GM19467 (cell line): Measurements from ENCODE around the gene NACC2.

Experiments
- ATAC-seq: cut with Tn5 transposase; IDR thresholded peaks from one replicate; pipeline ENCODE4 v1.9.1; 2021; ENCODE audit warnings: mild to moderate bottlenecking, moderate library complexity; ENCODE audit not compliant: unreplicated experiment

The NACC2 gene

GRCh38 chr9:136025481-136025880, 69.6 kb downstream of the NACC2 start:
- no peak for ATAC-seq

- no peak for ATAC-seq
These were observed 70.3 kb downstream of the NACC2 start for GRCh38 chr9:136024696-136025316.

GRCh38 chr9:136024286-136024685, 70.8 kb downstream of the NACC2 start:
- ATAC-seq: no peak

- ATAC-seq: no peak
These were observed 71.5 kb downstream of the NACC2 start for GRCh38 chr9:136023410-136024225.

GRCh38 chr9:136022731-136023409, 72.2 kb downstream of the NACC2 start:
- ATAC-seq: no peak

- ATAC-seq: no peak
These were observed 73.0 kb downstream of the NACC2 start for GRCh38 chr9:136021872-136022681.

- ATAC-seq: no peak
These were observed 73.8 kb downstream of the NACC2 start for GRCh38 chr9:136021171-136021871.

GRCh38 chr9:136020671-136021070, 74.4 kb downstream of the NACC2 start:
- ATAC-seq: no peak

GRCh38 chr9:136020206-136020605, 74.9 kb downstream of the NACC2 start:
- no peak for ATAC-seq

- no peak for ATAC-seq
These were observed 75.4 kb downstream of the NACC2 start for GRCh38 chr9:136019681-136020060.

- ATAC-seq: no peak
These were observed 75.9 kb downstream of the NACC2 start for GRCh38 chr9:136019041-136019680.

- ATAC-seq: no peak
These were observed 76.6 kb downstream of the NACC2 start for GRCh38 chr9:136018257-136019031.

GRCh38 chr9:136017289-136018190, 77.5 kb downstream of the NACC2 start:
- ATAC-seq: no peak

GRCh38 chr9:136016572-136017288, 78.4 kb downstream of the NACC2 start:
- ATAC-seq: no peak

GRCh38 chr9:136015656-136016571, 79.2 kb downstream of the NACC2 start:
- no peak for ATAC-seq

GRCh38 chr9:136014924-136015633, 80.0 kb downstream of the NACC2 start:
- no peak for ATAC-seq
